ENCODE measurements around the gene NPFF. TPM values are rescaled to one million over a fixed set of nuclear protein-coding genes. Genes with fewer than 3 reads are reported as not detected.

Gene NPFF
- total and polyA plus RNA-seq, 11 donors, result not detected

- peaks cover 0 to 14% (median 7%) of the 10 kb centered on the region in 9 donors for H3K36me3 ChIP-seq
- no peak for TF ChIP-seq POLR2A (IDR thresholded peaks at IDR 0.05)
- TF ChIP-seq, protein P1, sequence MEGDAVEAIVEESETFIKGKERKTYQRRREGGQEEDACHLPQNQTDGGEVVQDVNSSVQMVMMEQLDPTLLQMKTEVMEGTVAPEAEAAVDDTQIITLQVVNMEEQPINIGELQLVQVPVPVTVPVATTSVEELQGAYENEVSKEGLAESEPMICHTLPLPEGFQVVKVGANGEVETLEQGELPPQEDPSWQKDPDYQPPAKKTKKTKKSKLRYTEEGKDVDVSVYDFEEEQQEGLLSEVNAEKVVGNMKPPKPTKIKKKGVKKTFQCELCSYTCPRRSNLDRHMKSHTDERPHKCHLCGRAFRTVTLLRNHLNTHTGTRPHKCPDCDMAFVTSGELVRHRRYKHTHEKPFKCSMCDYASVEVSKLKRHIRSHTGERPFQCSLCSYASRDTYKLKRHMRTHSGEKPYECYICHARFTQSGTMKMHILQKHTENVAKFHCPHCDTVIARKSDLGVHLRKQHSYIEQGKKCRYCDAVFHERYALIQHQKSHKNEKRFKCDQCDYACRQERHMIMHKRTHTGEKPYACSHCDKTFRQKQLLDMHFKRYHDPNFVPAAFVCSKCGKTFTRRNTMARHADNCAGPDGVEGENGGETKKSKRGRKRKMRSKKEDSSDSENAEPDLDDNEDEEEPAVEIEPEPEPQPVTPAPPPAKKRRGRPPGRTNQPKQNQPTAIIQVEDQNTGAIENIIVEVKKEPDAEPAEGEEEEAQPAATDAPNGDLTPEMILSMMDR (IDR thresholded peaks at IDR 0.05), result no peak
- no peak for DNase-seq
- intact Hi-C loops (cut with DNase I), result loop anchor here in 2 of 10 donors (5.0 kb wide), 1 partner anchor 40 kb away; the partner anchor contains the start of gene PCBP2 (in 2 of the 2)
- H3K4me1 ChIP-seq, result peaks cover 0 to 37% (median 24%) of the 10 kb centered on the region in 12 donors
- H3K27me3 ChIP-seq, result no peaks in the 10 kb centered on the region
- 45 to 61% (median 60%) methylated on average over 17 to 20 of the region's 20 CpGs for WGBS, 4 donors
- peak overlapping the region in 10 of 12 donors; percentile 52 to 71 (median 64) for H3K4me3 ChIP-seq
- no peaks in the 10 kb centered on the region for H3K9me3 ChIP-seq
- peak overlapping the region in 11 of 12 donors; percentile 52 to 87 (median 78) for H3K27ac ChIP-seq
- ATAC-seq, result no peak
Measured at GRCh38 chr12:53492188-53492587, 15.1 kb downstream of the NPFF start.

GRCh38 chr12:53489242-53489864 is 17.9 kb downstream of the NPFF start:
- DNase-seq (no peak), ATAC-seq (no peak)
- Histone ChIP-seq H3K4me3 (no peak overlapping the region), H3K9me3 (no peaks in the 10 kb centered on the region), H3K36me3 (peaks cover 0 to 43% (median 33%) of the 10 kb centered on the region in 9 donors), H3K27me3 (no peaks in the 10 kb centered on the region), H3K27ac (no peak overlapping the region), H3K4me1 (peaks cover 0 to 22% (median 16%) of the 10 kb centered on the region in 12 donors)
- intact Hi-C loops (cut with DNase I), result no loop called here
- TF ChIP-seq POLR2A (IDR thresholded peaks at IDR 0.05), result no peak
- TF ChIP-seq, protein P1 (IDR thresholded peaks at IDR 0.05), result no peak
- 90 to 98% (median 96%) methylated on average over 5 of the region's 5 CpGs for WGBS, 4 donors

DNA sequence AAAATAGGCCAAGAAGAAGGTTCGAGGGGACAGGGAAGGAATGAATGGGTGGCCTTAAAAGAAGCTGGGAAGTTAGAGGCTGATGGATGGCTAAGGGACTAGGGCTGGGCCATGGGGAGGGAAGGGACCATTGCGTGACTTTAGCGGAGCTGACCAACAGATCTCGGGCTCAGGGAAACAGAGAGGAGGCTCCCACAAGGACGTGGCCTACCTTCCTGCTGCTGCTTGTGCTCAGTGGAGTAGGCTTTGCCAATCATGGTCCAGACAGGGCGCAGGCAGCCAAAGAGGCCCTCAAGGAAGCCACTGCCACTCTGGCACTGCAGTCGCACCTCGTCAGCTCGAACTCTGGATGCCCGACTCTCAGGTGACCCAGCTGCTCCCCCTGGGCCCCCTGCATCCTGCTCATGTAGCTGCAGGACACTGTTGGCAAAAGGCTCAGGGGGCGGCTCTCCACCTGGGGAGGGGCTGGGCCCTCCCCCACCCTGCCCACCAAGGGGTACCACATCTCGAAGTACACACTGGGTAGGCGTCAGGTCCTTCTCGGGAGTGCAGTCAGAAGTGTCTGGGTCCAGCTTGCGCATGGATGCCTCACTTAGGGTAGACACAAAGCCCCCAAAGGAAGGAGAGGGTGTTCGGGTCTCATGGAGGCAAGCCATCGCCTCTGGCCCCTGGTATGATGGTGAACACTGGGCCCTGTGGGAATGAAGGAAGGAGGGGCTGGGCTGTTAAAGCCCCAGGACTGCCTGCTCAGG is 20.4 kb downstream of the NPFF start:
- ATAC-seq, result no peak
- Histone ChIP-seq H3K9me3 (no peaks in the 10 kb centered on the region), H3K27ac (no peak overlapping the region), H3K27me3 (no peaks in the 10 kb centered on the region), H3K36me3 (peaks cover 0 to 66% (median 56%) of the 10 kb centered on the region in 9 donors), H3K4me1 (peaks cover 0 to 13% (median 4%) of the 10 kb centered on the region in 12 donors), H3K4me3 (no peak overlapping the region)
- no peak for DNase-seq
- intact Hi-C loops (cut with DNase I), result no loop called here
- TF ChIP-seq, protein P1 (IDR thresholded peaks at IDR 0.05), result no peak
- no peak for TF ChIP-seq POLR2A (IDR thresholded peaks at IDR 0.05)
- 81 to 87% (median 84%) methylated on average over 14 to 17 of the region's 17 CpGs for WGBS, 4 donors
